ENCODE measurements around the gene TYW1B.
"Not testable (repeated sequence)": the region's sequence is repeated elsewhere in the genome, so short reads cannot be mapped to it uniquely, and the experiment has no call there.

Gene TYW1B

GRCh38 chr7:72753781-72754180 is 74.2 kb downstream of the TYW1B start:
- no peak for FAIRE-seq

- not testable (repeated sequence) for FAIRE-seq
Observed at GRCh38 chr7:72753229-72753628, 74.8 kb downstream of the TYW1B start.

GRCh38 chr7:72751978-72752377 is 76.0 kb downstream of the TYW1B start:
- FAIRE-seq = no peak

GRCh38 chr7:72751378-72751777 is 76.6 kb downstream of the TYW1B start:
- FAIRE-seq = no peak

- not testable (repeated sequence) for FAIRE-seq
Observed at GRCh38 chr7:72748649-72749048, 79.4 kb downstream of the TYW1B start.

GRCh38 chr7:72744244-72744926 is 83.6 kb downstream of the TYW1B start:
- FAIRE-seq = not testable (repeated sequence)

GRCh38 chr7:72743801-72744200 is 84.2 kb downstream of the TYW1B start:
- FAIRE-seq = not testable (repeated sequence)

GRCh38 chr7:72739716-72740115 is 88.3 kb downstream of the TYW1B start:
- FAIRE-seq = not testable (repeated sequence)

- FAIRE-seq = not testable (repeated sequence)
Observed at GRCh38 chr7:72735855-72736254, 92.1 kb downstream of the TYW1B start.

GRCh38 chr7:72730815-72731214 is 97.2 kb downstream of the TYW1B start:
- FAIRE-seq = not testable (repeated sequence)

GRCh38 chr7:72730384-72730783 is 97.6 kb downstream of the TYW1B start:
- FAIRE-seq = not testable (repeated sequence)

GRCh38 chr7:72729130-72729529 is 98.9 kb downstream of the TYW1B start:
- FAIRE-seq = not testable (repeated sequence)

- FAIRE-seq = not testable (repeated sequence)
Observed at GRCh38 chr7:72722694-72723093, 105.3 kb downstream of the TYW1B start.

GRCh38 chr7:72720890-72721289 is 107.1 kb downstream of the TYW1B start:
- FAIRE-seq = not testable (repeated sequence)

- FAIRE-seq = not testable (repeated sequence)
Observed at GRCh38 chr7:72717252-72717774, 110.7 kb downstream of the TYW1B start.

GRCh38 chr7:72711927-72712326 is 116.1 kb downstream of the TYW1B start:
- not testable (repeated sequence) for FAIRE-seq

- FAIRE-seq = no peak
Observed at GRCh38 chr7:72710983-72711382, 117.0 kb downstream of the TYW1B start.

GRCh38 chr7:72709909-72710308 is 118.1 kb downstream of the TYW1B start:
- FAIRE-seq = no peak

GRCh38 chr7:72708371-72709050 is 119.5 kb downstream of the TYW1B start:
- FAIRE-seq = not testable (repeated sequence)

GRCh38 chr7:72706521-72706920 is 121.5 kb downstream of the TYW1B start:
- no peak for FAIRE-seq

GRCh38 chr7:72705693-72706092 is 122.3 kb downstream of the TYW1B start:
- FAIRE-seq = not testable (repeated sequence)

- no peak for FAIRE-seq
Observed at GRCh38 chr7:72704894-72705293, 123.1 kb downstream of the TYW1B start.

GRCh38 chr7:72700548-72700947 is 127.5 kb downstream of the TYW1B start:
- not testable (repeated sequence) for FAIRE-seq

- not testable (repeated sequence) for FAIRE-seq
Observed at GRCh38 chr7:72697066-72697465, 130.9 kb downstream of the TYW1B start.

Measured in colon (tissue), 2 donors.